ENCODE results near the gene TBX18. TPM values are rescaled to one million over a fixed set of nuclear protein-coding genes. Genes with fewer than 3 reads are reported as not detected.

The TBX18 gene
- total and polyA plus RNA-seq, 4 donors: 0.10 to 0.59 (median 0.19) TPM; not detected in 1

GRCh38 chr6:84696166-84696565 lies 68.2 kb downstream of the TBX18 start (continued):
- TF ChIP-seq TAF1 (conservative IDR thresholded peaks at IDR 0.05) (no peak), FOXA2 (IDR thresholded peaks at IDR 0.05) (no peak), YY1 (IDR thresholded peaks at IDR 0.05) (no peak), GABPA (IDR thresholded peaks at IDR 0.05 in 1 of 2, conservative IDR thresholded peaks at IDR 0.05 in 1 of 2) (no peak), EGR1 (IDR thresholded peaks at IDR 0.05; ENCODE audit: low read depth in 2 of 2) (no peak), RAD21 (IDR thresholded peaks at IDR 0.05) (no peak)

- TF ChIP-seq RXRA (IDR thresholded peaks at IDR 0.05): no peak
- no peak for TF ChIP-seq YY1 (IDR thresholded peaks at IDR 0.05)
- no peak for TF ChIP-seq RAD21 (IDR thresholded peaks at IDR 0.05)
- no peak for TF ChIP-seq EGR1 (IDR thresholded peaks at IDR 0.05; ENCODE audit: low read depth in 2 of 2)
- TF ChIP-seq MAX (IDR thresholded peaks at IDR 0.05): no peak
- no peak for TF ChIP-seq TAF1 (conservative IDR thresholded peaks at IDR 0.05)
- TF ChIP-seq NR2F2 (IDR thresholded peaks at IDR 0.05): no peak
- TF ChIP-seq REST (IDR thresholded peaks at IDR 0.05): no peak
- TF ChIP-seq SP1 (IDR thresholded peaks at IDR 0.05): no peak
- TF ChIP-seq ZBTB33 (IDR thresholded peaks at IDR 0.05): no peak
- no peak for TF ChIP-seq HNF4G (IDR thresholded peaks at IDR 0.05)
- TF ChIP-seq GABPA (IDR thresholded peaks at IDR 0.05 in 1 of 2, conservative IDR thresholded peaks at IDR 0.05 in 1 of 2): no peak
- no peak for TF ChIP-seq ATF3 (IDR thresholded peaks at IDR 0.05)
- no peak for TF ChIP-seq JUND (IDR thresholded peaks at IDR 0.05)
- TF ChIP-seq CTCF (IDR thresholded peaks at IDR 0.05; ENCODE audit: low read depth, low read length, missing input control): no peak
- no peak for TF ChIP-seq FOXA2 (IDR thresholded peaks at IDR 0.05)
- H3K36me3 ChIP-seq (ENCODE audit: control insufficient read depth in 4 of 4, insufficient read depth in 3 of 4, low read depth in 1 of 4, low read length in 3 of 4): no peaks in the 10 kb centered on the region
- 82% methylated on average over 2 of the region's 2 CpGs for WGBS
- H3K9ac ChIP-seq (ENCODE audit: low read depth in 1 of 2, low read length in 2 of 2): no peak overlapping the region
- no peak for DNase-seq (ENCODE audit: low spot score)
- no peaks in the 10 kb centered on the region for H3K9me3 ChIP-seq (ENCODE audit: control insufficient read depth in 4 of 4, low read length in 3 of 4)
- H3K4me1 ChIP-seq (ENCODE audit: control insufficient read depth in 4 of 4, insufficient read depth in 4 of 4, low read length in 3 of 4): no peaks in the 10 kb centered on the region
- H3K4me3 ChIP-seq (ENCODE audit: low read depth in 1 of 3, low read length in 3 of 3): no peak overlapping the region
- H3K27ac ChIP-seq (ENCODE audit: low read depth in 1 of 2, low read length in 2 of 2): no peak overlapping the region
- no peaks in the 10 kb centered on the region for H3K27me3 ChIP-seq (ENCODE audit: control insufficient read depth in 4 of 4, insufficient read depth in 4 of 4, low read length in 3 of 4)
These were observed 72.3 kb downstream of the TBX18 start for GRCh38 chr6:84691978-84692623.
